ENCODE measurements around the gene STH.

DNA sequence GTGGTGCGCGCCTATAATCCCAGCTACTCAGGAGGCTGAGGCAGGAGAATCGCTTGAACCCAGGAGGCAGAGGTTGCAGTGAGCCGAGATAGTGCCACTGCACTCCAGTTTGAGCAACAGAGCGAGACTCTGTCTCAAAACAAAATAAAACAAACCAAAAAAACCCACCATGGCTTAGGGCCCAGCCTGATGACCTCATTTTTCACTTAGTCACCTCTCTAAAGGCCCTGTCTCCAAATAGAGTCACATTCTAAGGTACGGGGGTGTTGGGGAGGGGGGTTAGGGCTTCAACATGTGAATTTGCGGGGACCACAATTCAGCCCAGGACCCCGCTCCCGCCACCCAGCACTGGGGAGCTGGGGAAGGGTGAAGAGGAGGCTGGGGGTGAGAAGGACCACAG, 1.4 kb upstream of the STH start:
- TF ChIP-seq, protein P1, sequence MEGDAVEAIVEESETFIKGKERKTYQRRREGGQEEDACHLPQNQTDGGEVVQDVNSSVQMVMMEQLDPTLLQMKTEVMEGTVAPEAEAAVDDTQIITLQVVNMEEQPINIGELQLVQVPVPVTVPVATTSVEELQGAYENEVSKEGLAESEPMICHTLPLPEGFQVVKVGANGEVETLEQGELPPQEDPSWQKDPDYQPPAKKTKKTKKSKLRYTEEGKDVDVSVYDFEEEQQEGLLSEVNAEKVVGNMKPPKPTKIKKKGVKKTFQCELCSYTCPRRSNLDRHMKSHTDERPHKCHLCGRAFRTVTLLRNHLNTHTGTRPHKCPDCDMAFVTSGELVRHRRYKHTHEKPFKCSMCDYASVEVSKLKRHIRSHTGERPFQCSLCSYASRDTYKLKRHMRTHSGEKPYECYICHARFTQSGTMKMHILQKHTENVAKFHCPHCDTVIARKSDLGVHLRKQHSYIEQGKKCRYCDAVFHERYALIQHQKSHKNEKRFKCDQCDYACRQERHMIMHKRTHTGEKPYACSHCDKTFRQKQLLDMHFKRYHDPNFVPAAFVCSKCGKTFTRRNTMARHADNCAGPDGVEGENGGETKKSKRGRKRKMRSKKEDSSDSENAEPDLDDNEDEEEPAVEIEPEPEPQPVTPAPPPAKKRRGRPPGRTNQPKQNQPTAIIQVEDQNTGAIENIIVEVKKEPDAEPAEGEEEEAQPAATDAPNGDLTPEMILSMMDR (IDR thresholded peaks at IDR 0.05; ENCODE audit: insufficient read depth, low read length, poor library complexity, severe bottlenecking), result no peak
- TF ChIP-seq EZH2phosphoT487 (conservative IDR thresholded peaks at IDR 0.05; ENCODE audit: low read length), result no peak

Measured in SU-DHL-6 (cell line).